Stimulated activated CD4-positive, alpha-beta T cell treated with anti-CD3 and anti-CD28 coated beads, Interleukin-2, amount 100 ng/mL, for 24 hours (primary cell): ENCODE data around the gene OLFML3.

Experiments
- DNase-seq, 2 donors: peaks; one replicate each; pipeline ENCODE4 v3.0.0-alpha.2; 2020

The OLFML3 gene

DNA sequence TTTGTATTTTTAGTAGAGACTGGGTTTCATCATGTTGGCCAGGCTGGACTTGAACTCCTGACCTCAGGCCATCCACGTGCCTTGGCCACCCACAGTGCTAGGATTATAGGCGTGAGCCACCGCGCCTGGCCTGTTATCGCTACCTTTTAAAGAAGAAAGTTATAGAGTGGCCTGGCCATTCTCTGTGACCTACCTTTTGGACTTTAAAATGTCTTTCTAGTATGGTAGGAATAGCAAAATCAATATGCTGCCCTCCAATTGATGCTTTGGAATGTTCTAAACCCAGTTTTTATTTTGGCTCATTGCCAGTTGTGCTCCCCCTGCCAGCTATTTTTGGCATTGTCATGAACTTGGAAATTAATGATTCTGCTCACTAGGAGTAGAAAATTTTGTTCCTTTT is 30.3 kb upstream of the OLFML3 start:
- no peak for DNase-seq

GRCh38 chr1:113950908-113951307 is 28.4 kb upstream of the OLFML3 start:
- no peak for DNase-seq

GRCh38 chr1:113951719-113952118 is 27.6 kb upstream of the OLFML3 start:
- no peak for DNase-seq

GRCh38 chr1:113957984-113958383 is 21.3 kb upstream of the OLFML3 start:
- DNase-seq, result no peak

DNA sequence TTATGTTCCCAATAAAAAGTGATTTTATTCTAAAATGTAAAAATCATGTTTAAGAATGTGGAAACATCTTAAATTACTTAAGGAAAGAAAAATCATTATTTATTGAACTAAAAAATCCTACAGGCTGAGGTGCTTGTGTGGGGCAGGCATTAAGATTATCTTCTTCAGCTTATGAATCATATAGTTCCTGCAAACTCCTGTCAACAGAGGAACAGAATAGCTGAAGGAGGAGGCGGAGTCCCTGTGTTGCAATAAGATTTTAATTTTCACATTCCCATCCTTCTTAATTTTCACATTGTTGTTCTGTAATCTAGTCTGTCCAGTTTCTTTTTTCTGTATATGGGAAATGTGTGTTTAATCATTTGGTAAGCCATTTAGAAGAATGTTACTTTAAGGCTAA is 20.6 kb upstream of the OLFML3 start:
- no peak for DNase-seq

DNA sequence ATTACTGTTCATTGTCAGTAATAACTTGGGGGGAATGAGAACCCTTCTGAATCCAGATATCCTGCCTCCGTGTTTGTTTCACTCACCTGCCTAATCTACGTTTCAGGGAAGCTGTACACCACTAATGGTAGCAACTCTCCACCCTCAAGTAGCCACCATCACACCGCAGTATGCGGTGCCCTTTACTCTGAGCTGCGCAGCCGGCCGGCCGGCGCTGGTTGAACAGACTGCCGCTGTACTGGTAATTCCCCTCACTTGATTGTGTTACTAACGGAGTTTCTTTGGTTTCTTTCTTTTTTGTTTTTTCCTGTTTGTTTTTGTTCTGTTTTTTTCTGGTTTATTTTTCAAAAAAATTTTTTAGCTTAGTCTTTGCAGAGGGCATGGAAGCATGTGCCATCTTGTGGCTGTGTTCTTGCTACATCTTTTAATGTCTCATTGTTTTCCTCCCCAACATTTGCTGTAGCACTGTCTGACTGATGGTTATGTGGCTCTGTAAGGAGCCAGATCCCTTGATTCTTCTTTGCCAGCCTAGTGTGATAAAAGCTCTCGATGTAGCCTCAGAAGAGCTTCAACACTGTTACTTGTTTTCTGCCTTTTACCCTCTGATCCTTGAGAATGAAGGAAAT is 15.9 kb upstream of the OLFML3 start:
- DNase-seq, result no peak

- DNase-seq, result no peak
Observed at GRCh38 chr1:113965703-113966412, 13.4 kb upstream of the OLFML3 start.

DNA sequence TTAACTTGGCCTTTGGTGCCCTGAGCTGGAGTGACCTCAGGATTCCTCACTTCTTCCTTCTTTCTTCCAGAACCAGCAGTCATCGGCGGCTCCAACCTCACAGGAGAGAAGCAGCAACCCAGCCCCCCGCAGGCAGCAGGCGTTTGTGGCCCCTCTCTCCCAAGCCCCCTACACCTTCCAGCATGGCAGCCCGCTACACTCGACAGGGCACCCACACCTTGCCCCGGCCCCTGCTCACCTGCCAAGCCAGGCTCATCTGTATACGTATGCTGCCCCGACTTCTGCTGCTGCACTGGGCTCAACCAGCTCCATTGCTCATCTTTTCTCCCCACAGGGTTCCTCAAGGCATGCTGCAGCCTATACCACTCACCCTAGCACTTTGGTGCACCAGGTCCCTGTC is 6.3 kb upstream of the OLFML3 start:
- no peak for DNase-seq

GRCh38 chr1:113975211-113975895 is 3.9 kb upstream of the OLFML3 start:
- DNase-seq, result no peak

DNA sequence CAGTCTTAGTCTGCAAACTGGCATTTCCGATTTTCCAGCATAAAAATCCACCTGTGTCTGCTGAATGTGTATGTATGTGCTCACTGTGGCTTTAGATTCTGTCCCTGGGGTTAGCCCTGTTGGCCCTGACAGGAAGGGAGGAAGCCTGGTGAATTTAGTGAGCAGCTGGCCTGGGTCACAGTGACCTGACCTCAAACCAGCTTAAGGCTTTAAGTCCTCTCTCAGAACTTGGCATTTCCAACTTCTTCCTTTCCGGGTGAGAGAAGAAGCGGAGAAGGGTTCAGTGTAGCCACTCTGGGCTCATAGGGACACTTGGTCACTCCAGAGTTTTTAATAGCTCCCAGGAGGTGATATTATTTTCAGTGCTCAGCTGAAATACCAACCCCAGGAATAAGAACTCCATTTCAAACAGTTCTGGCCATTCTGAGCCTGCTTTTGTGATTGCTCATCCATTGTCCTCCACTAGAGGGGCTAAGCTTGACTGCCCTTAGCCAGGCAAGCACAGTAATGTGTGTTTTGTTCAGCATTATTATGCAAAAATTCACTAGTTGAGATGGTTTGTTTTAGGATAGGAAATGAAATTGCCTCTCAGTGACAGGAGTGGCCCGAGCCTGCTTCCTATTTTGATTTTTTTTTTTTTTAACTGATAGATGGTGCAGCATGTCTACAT is 2.5 kb upstream of the OLFML3 start:
- DNase-seq, result no peak

DNA sequence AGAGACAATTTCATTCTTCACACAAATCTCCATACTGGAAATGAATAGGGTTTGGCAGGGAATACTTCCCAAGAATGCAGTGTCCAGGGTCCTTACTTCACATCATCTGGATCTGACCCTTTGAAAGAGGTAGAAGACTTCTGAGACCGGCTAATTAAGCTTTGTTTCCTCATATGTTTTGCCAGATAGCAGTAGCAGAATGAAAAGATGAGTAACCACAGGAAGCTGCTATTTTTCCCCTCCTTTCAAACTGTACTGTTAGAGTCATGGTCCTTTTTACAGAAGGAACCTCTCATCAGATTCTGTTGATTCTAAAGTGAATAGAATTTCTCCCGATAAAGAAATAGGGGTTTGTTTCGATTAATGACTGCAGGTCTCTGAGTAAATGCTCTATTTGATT is 1.4 kb upstream of the OLFML3 start:
- no peak for DNase-seq

- DNase-seq, result no peak
Observed at GRCh38 chr1:113980110-113980509, 836 bp downstream of the OLFML3 start.

- no peak for DNase-seq
Observed at GRCh38 chr1:113981962-113982931, 3.0 kb downstream of the OLFML3 start.

DNA sequence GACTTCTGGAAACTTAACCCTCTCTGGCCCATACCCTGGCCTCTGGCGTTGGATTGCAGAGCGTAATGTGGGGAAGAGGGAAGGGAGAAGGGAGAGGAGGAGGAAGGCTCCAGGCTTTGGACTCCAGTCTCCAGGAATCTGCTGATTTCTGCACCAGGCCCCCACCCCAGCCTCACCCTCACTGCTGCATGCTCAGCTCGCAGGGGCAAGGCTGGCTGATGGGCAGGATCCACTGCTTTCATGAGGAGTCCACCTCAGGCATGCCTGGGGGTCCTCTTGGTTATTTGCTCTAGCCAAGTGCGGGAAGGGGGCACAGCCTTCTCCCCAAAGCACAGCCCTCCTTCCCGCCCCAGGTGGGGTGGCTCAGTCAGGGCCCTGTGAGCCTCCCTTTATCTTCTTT is 3.7 kb downstream of the OLFML3 start:
- no peak for DNase-seq

DNA sequence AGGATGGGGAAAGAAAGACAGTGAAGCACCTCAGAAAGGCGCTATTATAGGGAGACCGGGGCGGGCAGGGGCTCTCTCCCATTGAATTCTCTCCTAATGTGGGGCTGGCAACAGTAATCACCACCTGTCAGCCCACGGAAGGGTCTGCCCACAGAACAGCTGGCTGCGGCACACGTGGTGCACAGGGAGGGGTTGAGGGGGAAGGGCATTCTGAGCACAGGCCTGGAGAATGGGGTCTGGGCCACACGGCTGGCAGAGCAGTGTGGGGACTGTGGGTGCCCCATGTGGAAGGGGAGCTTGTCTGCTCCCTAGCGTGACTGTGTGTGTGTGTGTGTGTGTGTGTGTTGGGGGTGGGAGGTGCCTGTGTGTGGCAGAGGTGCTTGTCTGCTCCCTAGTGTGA is 4.1 kb downstream of the OLFML3 start:
- no peak for DNase-seq

- DNase-seq, result no peak
Observed at GRCh38 chr1:113983826-113984225, 4.6 kb downstream of the OLFML3 start.

DNA sequence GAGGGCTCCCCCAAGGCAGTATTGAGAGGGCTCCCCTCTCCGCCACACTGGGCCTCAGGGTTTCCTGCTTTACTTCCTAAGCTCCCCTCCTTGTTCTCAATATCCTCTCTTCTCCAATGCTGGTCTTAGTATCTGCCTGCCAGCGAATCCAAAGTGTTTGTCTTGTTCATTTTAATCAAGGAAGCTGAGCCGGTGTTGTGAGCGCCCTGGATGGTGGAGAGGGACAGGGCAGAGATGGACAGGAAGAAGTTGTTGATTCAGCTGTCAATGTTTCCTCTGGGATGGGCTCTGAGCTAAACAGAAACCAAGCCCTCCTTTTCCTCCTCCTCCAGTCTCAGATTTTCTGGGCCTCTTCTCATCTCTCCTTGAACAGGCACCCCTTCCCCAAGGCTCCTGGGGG is 5.4 kb downstream of the OLFML3 start:
- no peak for DNase-seq

GRCh38 chr1:113986802-113987201 is 7.5 kb downstream of the OLFML3 start:
- DNase-seq, result no peak

- no peak for DNase-seq
Observed at GRCh38 chr1:113987259-113987658, 8.0 kb downstream of the OLFML3 start.

GRCh38 chr1:113990530-113990929 is 11.3 kb downstream of the OLFML3 start:
- no peak for DNase-seq

GRCh38 chr1:113990961-113991360 is 11.7 kb downstream of the OLFML3 start:
- DNase-seq, result no peak

GRCh38 chr1:113991467-113991997 is 12.3 kb downstream of the OLFML3 start:
- DNase-seq, result no peak
